GM23338 (cell line): Measurements from ENCODE around the gene HSPA1A. TPM values are rescaled to one million over a fixed set of nuclear protein-coding genes. Genes with fewer than 3 reads are reported as not detected.
"Not testable (repeated sequence)": the region's sequence is repeated elsewhere in the genome, so short reads cannot be mapped to it uniquely, and the experiment has no call there.

Experiments used
- ATAC-seq: fragments of 200-7000 bp; cut with Tn5 transposase; 3 replicates; pipeline ENCODE4 v1.9.1; 2020
- DNase-seq: peaks from one replicate; pipeline ENCODE4 v3.0.0-alpha.2; 2015; ENCODE audit warnings: low spot score
- H2AFZ ChIP-seq: fragments of 200-600 bp; sonication (generic); 2 replicates; pipeline ENCODE4 v1.8.0; 2016; ENCODE audit warnings: antibody characterized with exemption, mild to moderate bottlenecking, moderate library complexity
- H3F3A ChIP-seq: fragments of 200-600 bp; sonication (generic); replicated peaks from 2 replicates; pipeline ENCODE4 v1.8.0; 2017; ENCODE audit warnings: antibody characterized with exemption, mixed run types, low read depth
- H3K27ac ChIP-seq: fragments of 200-600 bp; sonication (generic); 2 replicates; pipeline ENCODE4 v1.6.1; 2016; ENCODE audit warnings: low read depth
- H3K27me3 ChIP-seq: fragments of 200-600 bp; sonication (generic); 2 replicates; pipeline ENCODE4 v1.8.0; 2016; ENCODE audit warnings: mild to moderate bottlenecking, mixed run types, moderate library complexity; ENCODE audit not compliant: insufficient read depth
- H3K36me3 ChIP-seq: fragments of 200-600 bp; sonication (generic); 2 replicates; pipeline ENCODE4 v1.8.0; 2016; ENCODE audit warnings: mild to moderate bottlenecking; ENCODE audit not compliant: insufficient read depth
- H3K4me1 ChIP-seq: fragments of 200-600 bp; sonication (generic); 2 replicates; pipeline ENCODE4 v1.8.0; 2016; ENCODE audit warnings: mild to moderate bottlenecking, moderate library complexity; ENCODE audit not compliant: insufficient read depth
- H3K4me2 ChIP-seq: fragments of 200-600 bp; sonication (generic); 2 replicates; pipeline ENCODE4 v1.7.1; 2017; ENCODE audit warnings: mixed run types
- H3K4me3 ChIP-seq: fragments of 200-600 bp; sonication (generic); 2 replicates; pipeline ENCODE4 v1.6.1; 2016; ENCODE audit warnings: mixed run types
- H3K79me2 ChIP-seq: fragments of 200-600 bp; sonication (generic); replicated peaks from 2 replicates; pipeline ENCODE4 v1.8.0; 2017; ENCODE audit warnings: mild to moderate bottlenecking; ENCODE audit not compliant: insufficient read depth
- H3K9me2 ChIP-seq: fragments of 200-600 bp; sonication (generic); 2 replicates; pipeline ENCODE4 v1.8.0; 2017; ENCODE audit not compliant: insufficient read depth
- H4K20me1 ChIP-seq: fragments of 200-600 bp; sonication (generic); replicated peaks from 2 replicates; pipeline ENCODE4 v1.8.0; 2017; ENCODE audit warnings: mild to moderate bottlenecking; ENCODE audit not compliant: insufficient read depth
- H3K27ac Mint-ChIP-seq: 2 replicates; pipeline ENCODE4 v1.8.0; 2020; ENCODE audit warnings: inconsistent platforms, mild to moderate bottlenecking, moderate library complexity, mixed read lengths
- H3K27me3 Mint-ChIP-seq: 3 replicates; pipeline ENCODE4 v1.8.0; 2022; ENCODE audit warnings: low read depth, mild to moderate bottlenecking, moderate library complexity, mixed read lengths, inconsistent platforms; ENCODE audit not compliant: insufficient read depth, poor library complexity
- H3K36me3 Mint-ChIP-seq: 3 replicates; pipeline ENCODE4 v1.8.0; 2021; ENCODE audit warnings: low read depth, mild to moderate bottlenecking, inconsistent platforms, moderate library complexity, mixed read lengths
- H3K4me1 Mint-ChIP-seq: 3 replicates; pipeline ENCODE4 v1.8.0; 2020; ENCODE audit warnings: mild to moderate bottlenecking, inconsistent platforms, mixed read lengths
- H3K4me3 Mint-ChIP-seq: 3 replicates; pipeline ENCODE4 v1.8.0; 2021; ENCODE audit warnings: moderate library complexity, mild to moderate bottlenecking, inconsistent platforms, mixed read lengths
- H3K9me3 Mint-ChIP-seq: 3 replicates; pipeline ENCODE4 v1.8.0; 2020; ENCODE audit warnings: moderate library complexity, mild to moderate bottlenecking, inconsistent platforms, mixed read lengths
- CREB1 ChIP-seq: fragments of 250-450 bp; sonication (Bioruptor Pico); IDR thresholded peaks from 2 replicates; pipeline ENCODE4 v1.5.0; 2020; ENCODE audit warnings: low read depth, mild to moderate bottlenecking, moderate library complexity
- ETS1 ChIP-seq: IDR thresholded peaks from 2 replicates; pipeline ENCODE4 v1.6.1; 2016; ENCODE audit warnings: antibody characterized with exemption
- EZH2phosphoT487 ChIP-seq: fragments of 200-600 bp; sonication (generic); IDR thresholded peaks from one replicate; pipeline ENCODE4 v1.8.1; 2018; ENCODE audit warnings: antibody characterized with exemption; ENCODE audit not compliant: unreplicated experiment
- NANOG ChIP-seq: IDR thresholded peaks from 2 replicates; pipeline ENCODE4 v1.6.1; 2016; ENCODE audit warnings: antibody characterized with exemption, borderline replicate concordance
- REST ChIP-seq: IDR thresholded peaks from one replicate; pipeline ENCODE4 v1.6.1; 2018; ENCODE audit warnings: antibody characterized with exemption; ENCODE audit not compliant: unreplicated experiment
- STAT1 ChIP-seq: IDR thresholded peaks from one replicate; pipeline ENCODE4 v1.6.1; 2016; ENCODE audit warnings: antibody characterized with exemption; ENCODE audit not compliant: unreplicated experiment
- ZNF114 ChIP-seq: fragments of 250-450 bp; sonication (Bioruptor Pico); IDR thresholded peaks from 2 replicates; pipeline ENCODE4 v1.5.0; 2020; ENCODE audit warnings: mild to moderate bottlenecking, moderate library complexity
- ZNF331 ChIP-seq: fragments of 250-450 bp; sonication (Bioruptor Pico); IDR thresholded peaks from 2 replicates; pipeline ENCODE4 v1.5.0; 2020; ENCODE audit warnings: low read depth, mild to moderate bottlenecking, moderate library complexity
- ZNF462 ChIP-seq: fragments of 250-450 bp; sonication (Bioruptor Pico); IDR thresholded peaks from 2 replicates; pipeline ENCODE4 v1.5.0; 2020; ENCODE audit warnings: mild to moderate bottlenecking, moderate library complexity
- polyA plus RNA-seq: library from polyadenylated mRNA; unstranded; fragments of >200 nt; fragmentation: Nextera tagmentation; extraction: Ambion mirVana; gene quantifications from 2 replicates; pipeline ENCODE4 v1.2.1, GENCODE V29; 2016
- total RNA-seq: library from RNA; depleted of rRNA; stranded (reverse); fragments of >200 nt; shearing (Covaris generic); gene quantifications from 2 replicates; pipeline ENCODE4 v1.2.3, GENCODE V29; 2014

The HSPA1A gene
- total and polyA plus RNA-seq, 2 experiments from 2014 or later: 36.1 to 57.1 TPM

- H3K9me2 ChIP-seq, H3K36me3 Mint-ChIP-seq, H3K27ac Mint-ChIP-seq, H4K20me1 ChIP-seq, H3K27me3 ChIP-seq, H3K4me1 Mint-ChIP-seq, ATAC-seq, DNase-seq, H3K4me2 ChIP-seq, H3K36me3 ChIP-seq, H3K27ac ChIP-seq, H3K4me3 ChIP-seq, H3K4me3 Mint-ChIP-seq, H3K9me3 Mint-ChIP-seq, H2AFZ ChIP-seq: not testable (repeated sequence)
- peaks cover 13% of the 10 kb centered on the region for H3K27me3 Mint-ChIP-seq
- Histone ChIP-seq H3F3A (peaks cover 15% of the 10 kb centered on the region; the same call in 1 of the 2 replicates), H3K4me1 (peaks cover 12% of the 10 kb centered on the region), H3K79me2 (peaks cover 27% of the 10 kb centered on the region)
These were observed 6.7 kb upstream of the HSPA1A start for GRCh38 chr6:31808599-31808998.

- no peak for ATAC-seq
- H3K4me1 Mint-ChIP-seq: peaks cover 8% of the 10 kb centered on the region; the same call in 2 of the 3 replicates
- Histone ChIP-seq H3K4me2 (no peak overlapping the region), H3K27me3 (no peaks in the 10 kb centered on the region), H3K27ac (no peak overlapping the region), H4K20me1 (no peaks in the 10 kb centered on the region), H2AFZ (no peak overlapping the region), H3F3A (0 out of 2 replicates have a peak, but pooled peaks cover 6% of the 10 kb centered on the region), H3K4me1 (peaks cover 9% of the 10 kb centered on the region; the same call in 1 of the 2 replicates), H3K79me2 (no peaks in the 10 kb centered on the region), H3K9me2 (no peaks in the 10 kb centered on the region), H3K4me3 (no peak overlapping the region), H3K36me3 (no peaks in the 10 kb centered on the region)
- peaks cover 24% of the 10 kb centered on the region for H3K27me3 Mint-ChIP-seq
- no peak for DNase-seq
- peaks cover 3% of the 10 kb centered on the region; the same call in 2 of the 3 replicates for H3K36me3 Mint-ChIP-seq
- H3K4me3 Mint-ChIP-seq: no peak overlapping the region
- peaks cover 4% of the 10 kb centered on the region; the same call in 2 of the 3 replicates for H3K9me3 Mint-ChIP-seq
- no peak overlapping the region for H3K27ac Mint-ChIP-seq
- TF ChIP-seq REST (no peak), ZNF114 (CRISPR knock-in tag) (no peak), NANOG (no peak), STAT1 (no peak), CREB1 (CRISPR knock-in tag) (no peak), ZNF331 (CRISPR knock-in tag) (no peak), ETS1 (no peak), ZNF462 (CRISPR knock-in tag) (no peak), EZH2phosphoT487 (no peak)
These were observed 3.7 kb upstream of the HSPA1A start for GRCh38 chr6:31811645-31812044.
